Activated CD4-positive, alpha-beta T cell treated with anti-CD3 and anti-CD28 coated beads, Interleukin-2, amount 10 ng/mL, durations not matched to agents 7 days and 5 days (primary cell): ENCODE results near the gene NAA16. TPM values are rescaled to one million over a fixed set of nuclear protein-coding genes. Genes with fewer than 3 reads are reported as not detected.

Source experiments
- CTCF ChIA-PET: fragments of 350-600 bp; sonication (Branson Sonifier 250); formaldehyde crosslinking; loops from one replicate; lab custom pipeline; 2021; ENCODE audit warnings: antibody characterized with exemption; lab: Charles Lee
- POLR2A ChIA-PET: fragments of 350-600 bp; sonication (Branson Sonifier 250); formaldehyde crosslinking; loops from one replicate; lab custom pipeline; 2021; ENCODE audit warnings: antibody characterized with exemption; lab: Charles Lee
- DNase-seq: peaks from one replicate; pipeline ENCODE4 v3.0.0-alpha.2; 2020
- H3K27ac Mint-ChIP-seq: one replicate; pipeline ENCODE4 v1.8.0; 2021; ENCODE audit warnings: mild to moderate bottlenecking, moderate library complexity, mixed read lengths
- H3K27me3 Mint-ChIP-seq: one replicate; pipeline ENCODE4 v1.8.0; 2021; ENCODE audit warnings: mixed read lengths
- H3K36me3 Mint-ChIP-seq: one replicate; pipeline ENCODE4 v1.8.0; 2021; ENCODE audit warnings: low read depth, mixed read lengths
- H3K4me1 Mint-ChIP-seq: one replicate; pipeline ENCODE4 v1.8.0; 2021; ENCODE audit warnings: mixed read lengths
- H3K4me3 Mint-ChIP-seq: one replicate; pipeline ENCODE4 v1.8.0; 2021; ENCODE audit warnings: mild to moderate bottlenecking, moderate library complexity, mixed read lengths
- H3K9me3 Mint-ChIP-seq: one replicate; pipeline ENCODE4 v1.8.0; 2021; ENCODE audit warnings: mixed read lengths
- total RNA-seq, 2 experiments: library from RNA; stranded (reverse); gene quantifications; one replicate each; pipeline ENCODE4 v1.2.3, GENCODE V29; 2021

The NAA16 gene
- total RNA-seq, 2 experiments from 2014 or later = 35.9 to 42.0 TPM

DNA sequence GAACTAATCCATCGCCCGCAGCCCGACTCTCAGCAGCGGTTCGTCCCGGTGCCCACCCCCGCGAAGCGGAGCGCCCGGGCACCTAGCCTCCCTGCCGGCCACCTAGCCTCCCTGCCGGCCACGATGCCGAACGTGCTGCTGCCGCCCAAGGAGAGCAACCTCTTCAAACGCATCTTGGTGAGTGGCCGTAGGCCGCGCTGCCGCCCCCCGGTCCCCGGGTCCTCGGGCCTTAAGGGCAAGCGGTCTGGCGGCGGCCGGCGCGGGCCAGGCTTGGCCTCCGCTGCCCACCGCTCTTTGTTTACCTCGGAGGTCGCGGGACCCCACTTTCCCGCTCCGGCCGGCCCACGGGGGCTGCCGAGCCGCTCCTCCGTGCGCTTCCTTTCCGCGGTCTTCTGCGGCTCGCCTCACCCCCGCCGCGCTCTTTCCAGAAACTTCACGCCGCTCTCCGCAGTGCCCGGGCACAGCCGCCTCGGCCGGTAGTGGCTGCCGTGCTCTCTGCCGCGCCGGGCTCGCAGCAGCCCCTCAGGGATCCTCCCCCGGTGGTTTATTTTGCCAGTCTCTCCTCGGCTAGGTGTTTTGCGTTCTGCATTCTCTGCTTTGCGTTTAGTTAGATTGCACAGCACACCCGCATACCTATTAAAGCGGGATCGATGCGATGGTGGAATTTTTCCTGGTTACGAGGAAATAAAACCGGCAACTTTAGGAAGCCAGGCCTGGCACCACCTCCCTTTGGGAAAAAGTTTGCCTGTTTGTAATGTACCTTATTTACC lies 524 bp downstream of the NAA16 start:
- Mint-ChIP-seq H3K27ac (peak overlapping the region; percentile 94), H3K4me3 (peak overlapping the region; percentile 87), H3K4me1 (peaks cover 45% of the 10 kb centered on the region), H3K27me3 (no peaks in the 10 kb centered on the region), H3K9me3 (no peaks in the 10 kb centered on the region), H3K36me3 (no peaks in the 10 kb centered on the region)
- DNase-seq = peak; percentile 55
- CTCF ChIA-PET = no interaction called here
- POLR2A ChIA-PET = no interaction called here

GRCh38 chr13:41312176-41312500 lies 1.1 kb downstream of the NAA16 start:
- CTCF ChIA-PET = no interaction called here
- H3K36me3 Mint-ChIP-seq = peaks cover 5% of the 10 kb centered on the region
- H3K4me1 Mint-ChIP-seq = peaks cover 50% of the 10 kb centered on the region

GRCh38 chr13:41313117-41313516 lies 2.0 kb downstream of the NAA16 start:
- DNase-seq = no peak
- H3K9me3 Mint-ChIP-seq = no peaks in the 10 kb centered on the region
- no peak overlapping the region for H3K27ac Mint-ChIP-seq
- peaks cover 15% of the 10 kb centered on the region for H3K36me3 Mint-ChIP-seq
- POLR2A ChIA-PET = no interaction called here
- peaks cover 57% of the 10 kb centered on the region for H3K4me1 Mint-ChIP-seq
- CTCF ChIA-PET = interaction anchor here (0.6 to 1.4 kb wide), 3 partner anchors 8 to 52 kb away, joined by 3 to 4 read pairs (median 4); no protein-coding TSS in a partner anchor
- H3K27me3 Mint-ChIP-seq = no peaks in the 10 kb centered on the region
- H3K4me3 Mint-ChIP-seq = peak overlapping the region; percentile 87

More at GRCh38 chr13:41312176-41312500, 1.1 kb downstream of the NAA16 start:
- DNase-seq = peak; percentile 23
- Mint-ChIP-seq H3K9me3 (no peaks in the 10 kb centered on the region), H3K27ac (peak overlapping the region; percentile 94), H3K27me3 (no peaks in the 10 kb centered on the region), H3K4me3 (peak overlapping the region; percentile 87)
- POLR2A ChIA-PET = no interaction called here

DNA sequence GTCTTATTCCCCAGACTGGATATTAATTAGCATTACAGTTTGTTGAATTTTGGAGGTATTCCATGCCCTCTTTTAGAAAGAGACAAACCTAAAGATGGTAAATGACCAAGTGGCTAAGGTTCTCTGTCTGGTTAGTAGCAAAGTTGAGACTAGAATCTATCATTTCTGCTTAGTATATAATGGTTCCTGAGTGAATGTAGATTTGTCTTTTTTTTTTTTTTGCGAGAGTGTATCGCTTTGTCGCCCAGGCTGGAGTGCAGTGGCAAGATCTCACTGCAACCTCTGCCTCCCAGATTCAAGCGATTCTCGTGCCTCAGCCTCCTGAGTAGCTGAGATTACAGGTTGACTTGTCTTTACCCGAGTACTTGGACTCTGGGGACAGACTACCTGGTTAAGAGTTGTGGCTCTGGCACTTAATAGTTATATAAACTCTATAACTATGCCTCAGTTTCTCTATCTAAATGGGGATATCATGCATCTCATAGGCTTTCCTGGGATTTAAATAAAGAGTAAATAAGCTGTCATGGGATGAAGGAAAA lies 2.7 kb downstream of the NAA16 start:
- Mint-ChIP-seq H3K4me1 (peaks cover 57% of the 10 kb centered on the region), H3K9me3 (no peaks in the 10 kb centered on the region), H3K27ac (peak overlapping the region; percentile 41), H3K4me3 (peak overlapping the region; percentile 66), H3K36me3 (peaks cover 20% of the 10 kb centered on the region), H3K27me3 (no peaks in the 10 kb centered on the region)
- ChIA-PET CTCF (interaction anchor here (0.6 to 1.4 kb wide), 3 partner anchors 9 to 52 kb away, joined by 3 to 4 read pairs (median 4); no protein-coding TSS in a partner anchor), POLR2A (no interaction called here)
- no peak for DNase-seq

DNA sequence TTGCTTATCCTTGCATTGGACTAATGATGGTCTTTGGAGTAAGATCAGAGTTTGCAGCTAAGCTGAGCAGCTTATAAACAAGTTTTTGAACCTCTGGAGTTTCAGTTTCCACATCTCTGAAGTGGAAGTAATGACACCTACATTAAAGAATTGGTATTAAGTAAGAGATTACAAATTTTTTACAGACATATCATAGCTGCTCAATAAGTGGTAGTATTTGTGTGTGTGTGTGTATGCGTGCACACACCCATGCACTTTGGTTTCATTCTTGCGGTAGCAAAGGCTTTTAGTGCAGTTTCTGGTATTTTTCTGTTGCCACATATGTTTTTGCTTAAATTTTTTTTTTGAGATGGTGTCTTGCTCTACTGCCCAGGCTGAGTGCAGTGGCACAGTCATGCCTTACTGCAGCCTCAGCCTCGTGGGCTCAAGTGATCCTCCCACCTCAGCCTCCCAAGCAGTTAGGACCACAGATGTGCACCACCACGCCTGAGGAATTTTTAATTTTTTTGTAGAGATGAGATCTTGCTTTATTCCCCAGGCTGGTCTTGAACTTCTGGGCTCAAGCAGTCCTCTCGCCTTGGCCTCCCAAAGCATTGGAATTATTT lies 4.5 kb downstream of the NAA16 start:
- Mint-ChIP-seq H3K4me1 (peaks cover 51% of the 10 kb centered on the region), H3K9me3 (no peaks in the 10 kb centered on the region), H3K27ac (peak overlapping the region; percentile 36), H3K4me3 (peak overlapping the region; percentile 14), H3K27me3 (no peaks in the 10 kb centered on the region), H3K36me3 (peaks cover 32% of the 10 kb centered on the region)
- ChIA-PET POLR2A (interaction anchor here (0.6 to 0.7 kb wide), 2 partner anchors 349 to 1737 kb away, joined by 5 to 6 read pairs; no protein-coding TSS in a partner anchor), CTCF (interaction anchor here (0.6 to 0.8 kb wide), 4 partner anchors 18 to 792 kb away, joined by 3 to 4 read pairs (median 3); no protein-coding TSS in a partner anchor)
- no peak for DNase-seq

DNA sequence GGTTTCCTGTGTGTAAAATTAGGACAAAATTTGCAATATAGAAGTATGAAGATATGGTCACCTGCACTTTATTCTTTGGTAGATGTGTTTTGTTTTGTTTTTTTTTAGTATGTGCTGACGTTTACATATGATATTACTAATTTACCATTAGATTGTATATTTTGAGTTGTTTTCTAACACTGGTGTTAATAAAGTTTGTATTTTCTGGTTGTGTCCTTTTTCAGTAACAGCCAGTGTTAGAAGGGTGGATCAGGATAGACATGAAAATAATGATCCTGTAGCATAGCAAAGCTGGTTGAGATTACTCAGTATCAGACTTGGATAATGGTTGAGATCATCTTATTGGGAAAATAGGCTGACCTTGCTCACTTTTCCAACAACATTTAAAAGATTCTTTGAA lies 6.2 kb downstream of the NAA16 start:
- Mint-ChIP-seq H3K27ac (no peak overlapping the region), H3K4me3 (no peak overlapping the region), H3K27me3 (no peaks in the 10 kb centered on the region), H3K4me1 (peaks cover 51% of the 10 kb centered on the region), H3K9me3 (no peaks in the 10 kb centered on the region), H3K36me3 (peaks cover 43% of the 10 kb centered on the region)
- DNase-seq = no peak
- CTCF ChIA-PET = no interaction called here
- POLR2A ChIA-PET = no interaction called here

DNA sequence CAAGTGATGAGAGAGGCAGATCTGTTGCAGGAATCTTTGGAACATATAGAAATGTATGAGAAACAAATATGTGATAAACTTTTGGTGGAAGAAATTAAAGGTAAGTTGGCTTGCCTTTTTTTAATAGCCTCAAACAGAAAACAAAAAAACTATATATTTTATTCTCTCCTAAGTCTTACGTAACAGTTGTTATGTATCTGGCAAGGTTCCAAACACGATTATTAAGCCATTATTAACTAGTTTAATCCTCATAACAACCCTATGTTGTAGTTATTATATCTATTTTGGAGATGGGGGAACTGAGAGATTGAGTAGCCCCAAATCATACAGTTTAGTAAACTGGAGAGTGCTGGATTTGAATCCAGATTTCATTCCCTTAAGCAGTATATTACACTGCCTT lies 14.7 kb downstream of the NAA16 start:
- ChIA-PET POLR2A (no interaction called here), CTCF (no interaction called here)
- H3K36me3 Mint-ChIP-seq = peaks cover 48% of the 10 kb centered on the region

DNA sequence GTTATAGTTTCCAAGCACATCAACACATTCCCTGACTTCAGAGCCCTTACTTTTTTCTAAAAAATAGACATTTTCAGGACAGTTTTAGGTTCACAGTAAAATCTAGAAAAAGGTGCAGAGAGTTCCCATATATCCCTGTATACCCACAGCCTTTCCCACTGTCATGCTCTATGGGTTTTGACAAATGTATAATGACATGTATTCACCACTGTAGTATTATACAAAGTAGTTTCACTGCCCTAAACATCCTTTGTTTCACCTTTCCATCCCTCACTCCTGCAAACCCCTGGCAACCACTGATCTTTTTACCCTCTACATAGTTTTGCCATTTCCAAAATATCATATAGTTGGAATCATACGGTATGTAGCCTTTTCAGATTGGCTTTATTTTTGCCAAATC lies 15.6 kb downstream of the NAA16 start:
- Mint-ChIP-seq H3K4me3 (no peak overlapping the region), H3K9me3 (no peaks in the 10 kb centered on the region), H3K27me3 (no peaks in the 10 kb centered on the region), H3K4me1 (peaks cover 27% of the 10 kb centered on the region), H3K36me3 (peaks cover 48% of the 10 kb centered on the region), H3K27ac (no peak overlapping the region)
- ChIA-PET POLR2A (no interaction called here), CTCF (no interaction called here)
- no peak for DNase-seq

More for the DNA sequence above, 14.7 kb downstream of the NAA16 start:
- H3K9me3 Mint-ChIP-seq = no peaks in the 10 kb centered on the region
- no peaks in the 10 kb centered on the region for H3K27me3 Mint-ChIP-seq
- no peak overlapping the region for H3K27ac Mint-ChIP-seq
- peaks cover 28% of the 10 kb centered on the region for H3K4me1 Mint-ChIP-seq
- H3K4me3 Mint-ChIP-seq = no peak overlapping the region
- no peak for DNase-seq

DNA sequence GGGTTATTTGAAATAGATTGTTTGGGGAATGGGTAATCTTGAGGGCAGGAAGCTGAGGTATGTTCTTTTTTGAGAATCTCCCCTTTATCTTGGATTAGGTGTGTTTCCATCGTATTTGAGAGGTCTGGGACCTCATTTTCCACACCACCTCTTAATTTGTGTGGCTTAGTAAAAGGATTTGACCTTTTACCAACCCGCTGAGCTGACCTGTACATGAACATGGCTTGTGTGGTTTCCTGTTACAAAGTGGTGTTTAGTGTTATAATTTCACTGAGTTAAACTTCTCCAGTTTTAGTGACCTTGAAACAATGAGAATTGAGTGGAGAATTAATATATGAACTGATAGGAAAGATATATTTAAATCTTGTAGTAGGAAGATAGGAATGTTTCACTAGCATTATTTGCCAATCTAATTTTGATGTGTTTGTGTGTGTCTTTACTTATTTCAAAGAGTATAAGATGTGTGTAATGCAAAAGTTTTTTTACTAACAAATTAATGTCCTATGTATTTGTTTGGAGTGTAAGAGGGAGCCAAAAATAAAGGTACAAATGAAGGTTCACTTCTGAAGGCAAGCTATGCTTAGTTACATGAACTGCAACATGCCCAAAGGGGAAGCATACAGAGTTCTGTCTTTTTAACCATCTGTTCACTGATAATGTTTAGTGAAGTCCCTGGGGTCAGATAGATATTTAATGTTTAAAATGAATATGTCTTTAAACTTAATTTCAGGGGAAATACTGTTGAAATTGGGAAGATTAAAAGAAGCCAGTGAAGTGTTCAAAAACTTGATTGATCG lies 17.1 kb downstream of the NAA16 start:
- H3K4me1 Mint-ChIP-seq = peaks cover 23% of the 10 kb centered on the region

GRCh38 chr13:41332829-41333228 lies 21.8 kb downstream of the NAA16 start:
- POLR2A ChIA-PET = no interaction called here
- H3K27ac Mint-ChIP-seq = no peak overlapping the region
- no peaks in the 10 kb centered on the region for H3K9me3 Mint-ChIP-seq
- H3K27me3 Mint-ChIP-seq = no peaks in the 10 kb centered on the region
- H3K4me3 Mint-ChIP-seq = no peak overlapping the region
- no peak for DNase-seq
- H3K4me1 Mint-ChIP-seq = peaks cover 16% of the 10 kb centered on the region
- peaks cover 46% of the 10 kb centered on the region for H3K36me3 Mint-ChIP-seq
- CTCF ChIA-PET = interaction anchor here (1.2 to 1.4 kb wide), 3 partner anchors 16 to 19 kb away, joined by 3 to 4 read pairs (median 3); no protein-coding TSS in a partner anchor

More for the DNA sequence above, 17.1 kb downstream of the NAA16 start:
- ChIA-PET POLR2A (no interaction called here), CTCF (no interaction called here)
- H3K36me3 Mint-ChIP-seq = peaks cover 44% of the 10 kb centered on the region
- no peak overlapping the region for H3K4me3 Mint-ChIP-seq
- H3K27ac Mint-ChIP-seq = no peak overlapping the region
- DNase-seq = no peak
- H3K27me3 Mint-ChIP-seq = no peaks in the 10 kb centered on the region
- no peaks in the 10 kb centered on the region for H3K9me3 Mint-ChIP-seq

- Mint-ChIP-seq H3K27ac (no peak overlapping the region), H3K36me3 (peaks cover 44% of the 10 kb centered on the region), H3K9me3 (no peaks in the 10 kb centered on the region), H3K4me1 (peaks cover 4% of the 10 kb centered on the region), H3K27me3 (no peaks in the 10 kb centered on the region), H3K4me3 (no peak overlapping the region)
- ChIA-PET POLR2A (no interaction called here), CTCF (no interaction called here)
- DNase-seq = no peak
These were observed 23.7 kb downstream of the NAA16 start for GRCh38 chr13:41334810-41335209.

GRCh38 chr13:41344358-41344757 lies 33.3 kb downstream of the NAA16 start:
- ChIA-PET POLR2A (interaction anchor here (0.5 kb wide), 1 partner anchor 114 kb away, joined by 3 read pairs; no protein-coding TSS in a partner anchor), CTCF (no interaction called here)
- H3K4me3 Mint-ChIP-seq = no peak overlapping the region
- peaks cover 73% of the 10 kb centered on the region for H3K36me3 Mint-ChIP-seq
- no peak overlapping the region for H3K27ac Mint-ChIP-seq
- peaks cover 39% of the 10 kb centered on the region for H3K4me1 Mint-ChIP-seq
- H3K27me3 Mint-ChIP-seq = no peaks in the 10 kb centered on the region
- no peak for DNase-seq
- H3K9me3 Mint-ChIP-seq = no peaks in the 10 kb centered on the region
